Omental fat pad (tissue), 4 donors: ENCODE measurements around the gene NR2F1-AS1. TPM values are rescaled to one million over a fixed set of nuclear protein-coding genes. Genes with fewer than 3 reads are reported as not detected.

Experiments used
- ATAC-seq: fragments of 150-250 bp; one replicate; pipeline ENCODE4 v1.9.1; 2016; ENCODE audit warnings: mild to moderate bottlenecking, moderate library complexity; ENCODE audit not compliant: low FRiP score
- DNase-seq: peaks from one replicate; pipeline ENCODE4 v3.0.0-alpha.2; 2019; ENCODE audit warnings: low spot score
- total RNA-seq, 4 donors: library from RNA; depleted of rRNA; stranded (reverse); fragments of >200 nt; gene quantifications; one replicate each; pipeline ENCODE4 v1.1.0, GENCODE V29; 2016
- TF ChIP-seq, protein P1 (sequence below), 3 donors: fragments of 450-650 bp; IDR thresholded peaks; one replicate each; pipeline ENCODE4 v1.5.1; 2016 to 2017; ENCODE audit warnings: antibody characterized with exemption in 3 of 3, mild to moderate bottlenecking in 3 of 3, moderate library complexity in 2 of 3

Gene NR2F1-AS1
- total RNA-seq, 4 donors from 2014 or later: 17.3 to 31.0 (median 22.9) TPM

DNA sequence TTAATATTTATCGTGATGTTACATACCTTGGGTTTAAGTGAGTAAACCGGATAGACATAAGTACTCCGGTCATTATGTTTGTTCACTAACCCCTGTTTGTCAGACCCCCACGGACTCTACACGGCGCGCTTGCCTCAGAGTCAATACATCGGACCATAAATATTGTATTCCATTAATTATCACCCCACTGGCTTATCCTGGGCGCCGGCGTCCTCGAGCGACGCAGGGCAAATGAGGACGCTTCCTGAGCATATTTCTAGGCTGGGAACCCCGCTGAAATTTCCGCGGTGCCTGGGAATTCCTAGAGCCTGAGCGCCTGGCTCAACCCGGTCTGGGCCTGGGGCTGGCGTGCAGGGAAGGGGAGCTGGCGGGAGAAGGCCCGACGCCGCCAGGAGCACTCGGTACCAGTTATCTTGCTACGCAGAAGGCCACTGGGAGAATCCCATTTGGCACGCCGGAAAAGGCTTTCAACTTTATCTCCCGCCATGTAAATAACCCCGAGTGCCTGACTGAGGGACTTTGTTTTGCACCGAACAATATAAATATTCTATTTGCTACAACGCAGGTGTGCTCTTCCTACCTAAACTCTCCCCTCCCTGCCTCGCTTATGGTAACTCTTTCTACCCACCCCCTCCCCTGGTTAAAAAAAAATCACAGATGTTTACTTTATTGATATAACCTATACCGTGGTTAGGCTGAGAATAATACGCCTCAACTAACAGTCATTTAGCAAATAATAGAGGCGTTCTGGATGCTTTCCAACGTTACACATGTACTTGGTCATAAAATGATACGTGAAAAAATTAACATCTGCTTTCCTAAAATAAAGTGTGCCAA is 21.4 kb upstream of the NR2F1-AS1 start:
- DNase-seq: no peak
- TF ChIP-seq, protein P1, sequence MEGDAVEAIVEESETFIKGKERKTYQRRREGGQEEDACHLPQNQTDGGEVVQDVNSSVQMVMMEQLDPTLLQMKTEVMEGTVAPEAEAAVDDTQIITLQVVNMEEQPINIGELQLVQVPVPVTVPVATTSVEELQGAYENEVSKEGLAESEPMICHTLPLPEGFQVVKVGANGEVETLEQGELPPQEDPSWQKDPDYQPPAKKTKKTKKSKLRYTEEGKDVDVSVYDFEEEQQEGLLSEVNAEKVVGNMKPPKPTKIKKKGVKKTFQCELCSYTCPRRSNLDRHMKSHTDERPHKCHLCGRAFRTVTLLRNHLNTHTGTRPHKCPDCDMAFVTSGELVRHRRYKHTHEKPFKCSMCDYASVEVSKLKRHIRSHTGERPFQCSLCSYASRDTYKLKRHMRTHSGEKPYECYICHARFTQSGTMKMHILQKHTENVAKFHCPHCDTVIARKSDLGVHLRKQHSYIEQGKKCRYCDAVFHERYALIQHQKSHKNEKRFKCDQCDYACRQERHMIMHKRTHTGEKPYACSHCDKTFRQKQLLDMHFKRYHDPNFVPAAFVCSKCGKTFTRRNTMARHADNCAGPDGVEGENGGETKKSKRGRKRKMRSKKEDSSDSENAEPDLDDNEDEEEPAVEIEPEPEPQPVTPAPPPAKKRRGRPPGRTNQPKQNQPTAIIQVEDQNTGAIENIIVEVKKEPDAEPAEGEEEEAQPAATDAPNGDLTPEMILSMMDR (IDR thresholded peaks at IDR 0.05): no peak
- ATAC-seq: no peak

GRCh38 chr5:93601802-93602155 is 20.8 kb upstream of the NR2F1-AS1 start:
- ATAC-seq: no peak
- DNase-seq: no peak
- TF ChIP-seq, protein P1 (IDR thresholded peaks at IDR 0.05): no peak

DNA sequence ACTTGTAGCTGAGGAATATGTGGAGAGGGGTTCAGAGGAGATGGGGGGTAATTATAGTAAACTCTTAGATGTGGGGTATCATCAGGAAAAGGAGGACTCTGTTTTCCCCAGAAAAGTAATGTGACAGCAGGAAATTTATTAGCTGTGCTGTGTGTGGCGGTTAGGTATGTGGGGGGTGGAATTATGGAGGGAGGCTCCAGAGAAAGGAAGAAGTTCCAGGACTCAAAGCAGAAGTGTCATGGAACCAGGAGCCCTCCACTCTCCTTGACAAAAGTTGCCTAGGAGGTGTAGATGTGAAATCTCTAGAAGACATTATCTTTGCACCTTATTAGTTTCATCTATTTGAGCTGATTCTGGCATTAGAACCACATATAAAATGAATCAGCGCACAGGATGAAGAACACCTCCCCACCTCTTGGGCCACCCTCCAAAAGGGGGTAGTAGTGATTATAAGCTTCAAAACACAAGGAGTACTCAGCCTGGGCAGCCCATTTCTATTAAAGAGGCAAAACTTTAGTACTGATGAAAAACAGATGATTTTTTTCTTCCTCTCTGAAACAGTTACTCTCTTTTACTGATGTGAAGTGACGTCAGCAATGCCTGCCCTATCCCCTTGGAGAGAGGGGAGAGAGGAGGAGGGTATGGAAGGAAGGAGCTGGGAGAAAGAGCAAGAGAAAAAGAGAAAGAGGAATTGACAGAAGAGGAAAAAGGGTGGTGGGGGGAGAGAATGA is 20.2 kb upstream of the NR2F1-AS1 start:
- ATAC-seq (no peak), DNase-seq (no peak)
- TF ChIP-seq, protein P1 (IDR thresholded peaks at IDR 0.05): no peak

- ATAC-seq (no peak), DNase-seq (no peak)
- TF ChIP-seq, protein P1 (IDR thresholded peaks at IDR 0.05): no peak
These were observed 19.5 kb upstream of the NR2F1-AS1 start for GRCh38 chr5:93600409-93601070.

- ATAC-seq: no peak
- no peak for DNase-seq
- TF ChIP-seq, protein P1 (IDR thresholded peaks at IDR 0.05): no peak
These were observed 18.5 kb upstream of the NR2F1-AS1 start for GRCh38 chr5:93599399-93600120.

DNA sequence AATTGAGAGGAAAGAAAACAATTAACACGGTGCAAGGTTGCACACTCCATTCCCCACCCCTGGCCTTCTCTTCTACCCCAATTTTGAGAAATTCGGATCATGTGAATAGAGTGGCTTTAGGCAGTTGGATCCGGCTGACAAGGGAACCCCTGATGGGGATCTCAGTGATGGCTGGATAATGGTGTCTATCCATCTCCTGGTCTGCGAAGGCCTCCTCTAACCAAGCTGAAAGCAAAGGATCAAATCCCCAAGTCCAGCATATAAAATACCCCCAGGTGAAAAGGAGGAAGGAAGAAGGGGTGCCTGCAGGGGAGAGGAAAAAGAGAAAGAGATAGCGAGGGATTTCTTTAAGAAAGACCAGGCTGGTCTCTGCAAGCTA is 18.0 kb upstream of the NR2F1-AS1 start:
- ATAC-seq (no peak), DNase-seq (no peak)
- TF ChIP-seq, protein P1 (IDR thresholded peaks at IDR 0.05): no peak
